Mesenteric fat pad (tissue), 1 donor: Measurements from ENCODE around the gene OVCH1. TPM values are rescaled to one million over a fixed set of nuclear protein-coding genes. Genes with fewer than 3 reads are reported as not detected.
"Not testable (repeated sequence)": the region's sequence is repeated elsewhere in the genome, so short reads cannot be mapped to it uniquely, and the experiment has no call there.

Experiments
- DNase-seq: peaks from one replicate; pipeline ENCODE4 v3.0.0-alpha.2; 2020; ENCODE audit warnings: low spot score
- total RNA-seq: library from RNA; stranded (reverse); fragmentation: NEBNext Ultra II Directional; extraction: Animal tissue kit (Norgen Biotek cat#: 25700); gene quantifications from one replicate; pipeline ENCODE4 v1.2.1, GENCODE V29; 2021
- donor health status: DM: yes; HTN: yes; CAD: no.

The OVCH1 gene
- total RNA-seq, 1 donor from 2014 or later = 0.90 TPM

DNA sequence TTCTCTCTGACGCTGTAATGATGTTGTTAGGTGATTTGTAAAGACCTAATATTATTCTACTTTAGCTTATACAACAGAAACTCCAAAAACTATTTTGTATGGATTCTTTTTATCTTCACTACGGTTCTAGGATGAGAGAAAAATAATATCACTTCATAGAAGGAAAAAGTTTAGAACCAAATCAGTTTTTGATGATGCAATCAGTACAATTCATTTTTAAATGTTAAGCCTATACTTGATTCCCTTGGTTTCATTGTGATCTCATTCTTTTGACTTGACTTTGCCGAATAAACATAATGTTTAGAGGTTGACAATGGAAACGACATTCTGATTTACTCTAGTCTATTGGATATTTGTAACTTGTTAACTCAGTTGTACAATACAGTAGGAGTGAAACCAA lies 91.9 kb downstream of the OVCH1 start:
- no peak for DNase-seq

GRCh38 chr12:29403991-29404390 lies 93.5 kb downstream of the OVCH1 start:
- no peak for DNase-seq

GRCh38 chr12:29402437-29402836 lies 95.0 kb downstream of the OVCH1 start:
- no peak for DNase-seq

GRCh38 chr12:29398495-29398894 lies 99.0 kb downstream of the OVCH1 start:
- DNase-seq = no peak

DNA sequence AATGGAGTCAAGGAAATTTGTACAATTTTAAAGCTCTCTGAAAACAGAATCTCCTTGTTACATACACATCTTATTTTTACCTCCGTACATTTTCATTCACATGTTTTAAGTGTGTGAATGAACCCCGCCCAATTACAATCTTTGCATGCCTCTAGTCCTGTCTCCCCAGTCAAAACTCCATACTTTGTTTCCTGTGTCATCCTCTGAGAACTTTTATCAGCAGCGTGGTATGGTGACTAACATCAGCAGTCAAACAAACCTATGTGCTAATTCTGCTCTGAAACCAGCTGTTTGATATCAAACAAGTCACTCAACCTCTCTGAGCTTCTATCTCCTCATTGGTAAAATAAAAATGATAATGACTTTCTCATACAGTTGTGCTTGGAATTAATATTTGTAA lies 100.7 kb downstream of the OVCH1 start:
- no peak for DNase-seq

DNA sequence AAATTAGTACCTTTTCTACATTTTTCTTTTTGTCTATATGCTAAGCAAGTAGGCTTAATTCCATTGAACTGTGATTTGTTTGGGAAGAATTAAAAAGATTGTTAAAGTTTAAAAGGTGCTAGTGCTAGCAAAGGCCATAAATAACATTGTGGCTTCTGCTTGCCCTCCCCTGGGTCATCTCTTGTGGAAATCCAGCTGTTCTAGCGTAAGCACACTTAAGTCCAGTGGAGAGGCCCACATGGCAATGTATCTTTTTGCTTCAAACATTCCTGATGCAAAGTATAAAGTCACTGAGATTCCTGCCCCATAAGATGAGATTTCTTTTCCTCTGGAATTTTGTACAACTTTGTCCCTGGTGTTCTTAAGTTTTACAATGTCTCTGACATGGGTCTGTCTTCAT lies 102.1 kb downstream of the OVCH1 start:
- DNase-seq = no peak

- not testable (repeated sequence) for DNase-seq
These were observed 107.1 kb downstream of the OVCH1 start for GRCh38 chr12:29390419-29390818.

- DNase-seq = no peak
These were observed 108.1 kb downstream of the OVCH1 start for GRCh38 chr12:29389295-29389919.

GRCh38 chr12:29386084-29386680 lies 111.3 kb downstream of the OVCH1 start:
- DNase-seq = not testable (repeated sequence)

DNA sequence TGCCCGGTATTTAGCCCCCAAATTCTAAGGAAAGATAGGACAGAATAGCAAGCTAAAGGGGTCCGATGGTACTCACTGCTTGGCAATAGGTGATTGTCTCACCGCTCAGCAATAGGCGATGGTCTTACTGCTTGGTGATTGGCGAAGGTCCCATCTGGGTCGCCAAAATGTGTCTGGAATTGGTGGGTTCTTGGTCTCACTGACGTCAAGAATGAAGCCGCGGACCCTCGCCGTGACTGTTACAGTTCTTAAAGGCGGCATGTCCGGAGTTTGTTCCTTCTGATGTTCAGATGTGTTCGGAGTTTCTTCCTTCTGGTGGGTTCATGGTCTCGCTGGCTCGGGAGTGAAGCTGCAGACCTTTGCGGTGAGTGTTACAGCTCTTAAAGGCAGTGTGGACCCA lies 112.3 kb downstream of the OVCH1 start:
- DNase-seq = not testable (repeated sequence)

GRCh38 chr12:29382251-29382650 lies 115.2 kb downstream of the OVCH1 start:
- no peak for DNase-seq

GRCh38 chr12:29380536-29381523 lies 116.7 kb downstream of the OVCH1 start, which contains the start of gene ERGIC2:
Gene ERGIC2 (minus strand): TSS chr12:29381172. CDS start chr12:29371633, 9,539 bp downstream.
- peak; percentile 92 for DNase-seq

Other genes starting within 250 kb of the OVCH1 start
- 94.4 TPM for gene ERGIC2, start 116.5 kb downstream of the OVCH1 start, total RNA-seq